Heart left ventricle (tissue), 16 donors: ENCODE measurements around the gene CR2. TPM values are rescaled to one million over a fixed set of nuclear protein-coding genes. Genes with fewer than 3 reads are reported as not detected.

Experiments used
- ATAC-seq, 4 donors: fragments of 200-7000 bp; cut with Tn5 transposase; one replicate each; pipeline ENCODE4 v1.9.1; 2020 to 2022; ENCODE audit warnings: moderate library complexity in 4 of 4, mild to moderate bottlenecking in 3 of 4, moderate number of reproducible peaks in 1 of 4
- DNase-seq, 5 donors: peaks; one replicate each; pipeline ENCODE4 v3.0.0-alpha.2; 2020
- H3K27ac ChIP-seq, 12 donors: fragments of 200-600 bp; sonication (generic) in 4 of 12; one replicate each; pipeline versions ENCODE4 v1.5.0 to v1.8.0; 2016 to 2022; ENCODE audit warnings: mild to moderate bottlenecking in 2 of 12
- H3K27me3 ChIP-seq, 9 donors: fragments of 200-600 bp; sonication (generic) in 2 of 9; one replicate each; pipeline versions ENCODE4 v1.5.1 to v1.8.0; 2016 to 2022; ENCODE audit warnings: mild to moderate bottlenecking in 3 of 9
- H3K36me3 ChIP-seq, 9 donors: fragments of 200-600 bp; sonication (generic) in 2 of 9; one replicate each; pipeline versions ENCODE4 v1.5.0 to v1.8.0; 2018 to 2022; ENCODE audit warnings: mild to moderate bottlenecking in 2 of 9
- H3K4me1 ChIP-seq, 12 donors: fragments of 200-600 bp; sonication (generic) in 4 of 12; one replicate each; pipeline versions ENCODE4 v1.5.0 to v1.8.0; 2016 to 2022; ENCODE audit warnings: mild to moderate bottlenecking in 3 of 12
- H3K4me3 ChIP-seq, 12 donors: fragments of 200-600 bp; sonication (generic) in 4 of 12; one replicate each; pipeline versions ENCODE4 v1.5.0 to v1.8.0; 2017 to 2022; ENCODE audit warnings: mild to moderate bottlenecking in 9 of 12, moderate library complexity in 4 of 12
- H3K9me3 ChIP-seq, 12 donors: fragments of 200-600 bp; sonication (generic) in 4 of 12; one replicate each; pipeline versions ENCODE4 v1.5.0 to v1.8.0; 2016 to 2022; ENCODE audit warnings: mild to moderate bottlenecking in 1 of 12
- POLR2A ChIP-seq, 2 donors: fragments of 450-650 bp; IDR thresholded peaks; one replicate each; pipeline ENCODE4 v1.6.1; 2017; ENCODE audit warnings: antibody characterized with exemption in 2 of 2, mild to moderate bottlenecking in 2 of 2, moderate library complexity in 2 of 2
- WGBS, 4 donors: extraction: QIAGEN DNeasy Blood & Tissue Kit in 2 of 4; methylation state at CpG; one replicate each; pipeline versions ENCODE4 v1.1.5 to v1.1.7; 2013 to 2018; 5-methylcytosine and 5-hydroxymethylcytosine counted together
- intact Hi-C, 10 donors: fragments of 100-400 bp; cut with DNase I; formaldehyde crosslinking; loops; one replicate each; pipeline versions ENCODE4 v1.11.1 to v1.14.2; 2022
- polyA plus RNA-seq, 2 donors: library from polyadenylated mRNA; stranded (reverse); fragments of 200-250 nt; gene quantifications; one replicate each; pipeline ENCODE4 v1.2.3, GENCODE V29; 2013
- total RNA-seq, 9 donors: library from RNA; depleted of rRNA in 2 of 9; stranded (reverse); fragments of >200 nt in 2 of 9; fragmentation: NEBNext Ultra II Directional in 3 of 9; extraction: Animal tissue kit (Norgen Biotek cat#: 25700) in 3 of 9; gene quantifications; one replicate each; pipeline versions ENCODE4 v1.1.0 to v1.2.4, GENCODE V29; 2016 to 2023
- TF ChIP-seq, protein P1 (sequence below), 12 donors: fragments of 200-600 bp; sonication (generic) in 4 of 12; IDR thresholded peaks; one replicate each; pipeline versions ENCODE4 v1.5.0 to v1.8.0; 2018 to 2022; ENCODE audit warnings: antibody characterized with exemption in 12 of 12, mild to moderate bottlenecking in 5 of 12
- donor health status: ischemic (EF 13 %, LVEDD 7.1; RV severe dilation, severe dysfunction).
- donor health status: healthy with polysubstance abuse.
- donor health status: DM: no; HTN: yes; CAD: no.
- donor health status: DM: no; HTN: no; CAD: no.
- donor health status: ischemic (EF 25% LVEDD 6.9; RV normal size, moderate dysfunction).
- donor health status: ischemic (EF 25% LVEDD 5.7; RV mildly dilated, moderate dysfunction).
- donor health status: healthy.
- donor health status: DM: yes; HTN: yes; CAD: no.
- donor health status: ischemic (EF 35%, LVEDD 5.7; RV mildly dilated, moderate dysfunction).
- donor health status: nonischemic (EF 11% LVEDD 7.7; RV severe dilation, severe dysfunction).
- donor health status: DM: yes; HTN: yes; CAD: no.
- donor health status: PGD.
- donor health status: ischemic (EF 29% LVEDD 5.4; RV normal size, mild dysfunction).
- donor health status: nonischemic (EF 23%, LVEDD 6.1; RV moderate dilation, normal function).

CR2 gene
- total and polyA plus RNA-seq, 11 donors: 0.03 to 0.09 TPM; not detected in 9

- DNase-seq: no peak
- H3K4me3 ChIP-seq: no peak overlapping the region
Measured at GRCh38 chr1:207444514-207445217, 9.5 kb upstream of the CR2 start.

DNA sequence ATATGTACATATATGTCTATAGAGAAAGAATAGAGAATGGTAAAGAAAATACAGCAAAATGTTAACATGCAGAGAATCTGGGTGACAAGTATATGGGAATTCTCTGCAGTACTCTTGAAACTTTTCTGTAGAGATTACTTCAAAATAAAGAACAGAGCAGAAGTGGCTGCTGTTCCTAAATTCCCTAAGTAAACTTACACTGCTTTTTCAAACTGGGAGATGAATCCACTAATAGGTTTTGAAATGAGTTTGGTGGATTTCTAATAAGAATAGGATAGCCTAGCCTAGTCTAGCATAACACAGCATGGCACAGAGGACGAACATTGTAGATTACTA lies 450 bp upstream of the CR2 start:
- no peaks in the 10 kb centered on the region for H3K9me3 ChIP-seq
- intact Hi-C loops: no loop called here
- TF ChIP-seq, protein P1, sequence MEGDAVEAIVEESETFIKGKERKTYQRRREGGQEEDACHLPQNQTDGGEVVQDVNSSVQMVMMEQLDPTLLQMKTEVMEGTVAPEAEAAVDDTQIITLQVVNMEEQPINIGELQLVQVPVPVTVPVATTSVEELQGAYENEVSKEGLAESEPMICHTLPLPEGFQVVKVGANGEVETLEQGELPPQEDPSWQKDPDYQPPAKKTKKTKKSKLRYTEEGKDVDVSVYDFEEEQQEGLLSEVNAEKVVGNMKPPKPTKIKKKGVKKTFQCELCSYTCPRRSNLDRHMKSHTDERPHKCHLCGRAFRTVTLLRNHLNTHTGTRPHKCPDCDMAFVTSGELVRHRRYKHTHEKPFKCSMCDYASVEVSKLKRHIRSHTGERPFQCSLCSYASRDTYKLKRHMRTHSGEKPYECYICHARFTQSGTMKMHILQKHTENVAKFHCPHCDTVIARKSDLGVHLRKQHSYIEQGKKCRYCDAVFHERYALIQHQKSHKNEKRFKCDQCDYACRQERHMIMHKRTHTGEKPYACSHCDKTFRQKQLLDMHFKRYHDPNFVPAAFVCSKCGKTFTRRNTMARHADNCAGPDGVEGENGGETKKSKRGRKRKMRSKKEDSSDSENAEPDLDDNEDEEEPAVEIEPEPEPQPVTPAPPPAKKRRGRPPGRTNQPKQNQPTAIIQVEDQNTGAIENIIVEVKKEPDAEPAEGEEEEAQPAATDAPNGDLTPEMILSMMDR (IDR thresholded peaks at IDR 0.05): no peak
- TF ChIP-seq POLR2A (IDR thresholded peaks at IDR 0.05): no peak
- WGBS, 4 donors: 15 to 26% (median 20%) methylated on average over 1 of the region's 1 CpG
- H3K4me3 ChIP-seq: peak overlapping the region in 4 of 12 donors; percentile 36 to 56 (median 40)
- H3K36me3 ChIP-seq: no peaks in the 10 kb centered on the region
- peaks cover 2 to 16% (median 10%) of the 10 kb centered on the region in 12 donors for H3K4me1 ChIP-seq
- peaks cover 19 to 68% (median 29%) of the 10 kb centered on the region in 9 donors for H3K27me3 ChIP-seq
- H3K27ac ChIP-seq: no peak overlapping the region
- DNase-seq (no peak), ATAC-seq (no peak)

More at GRCh38 chr1:207444514-207445217, 9.5 kb upstream of the CR2 start:
- H3K9me3 ChIP-seq: no peaks in the 10 kb centered on the region
- no peaks in the 10 kb centered on the region for H3K4me1 ChIP-seq
- H3K36me3 ChIP-seq: no peaks in the 10 kb centered on the region
- H3K27ac ChIP-seq: no peak overlapping the region
- TF ChIP-seq, protein P1 (IDR thresholded peaks at IDR 0.05): no peak
- no peak for TF ChIP-seq POLR2A (IDR thresholded peaks at IDR 0.05)
- 66 to 78% (median 72%) methylated on average over 5 of the region's 5 CpGs for WGBS, 4 donors
- intact Hi-C loops: no loop called here
- H3K27me3 ChIP-seq: peaks cover 0 to 12% (median 0%) of the 10 kb centered on the region in 9 donors
- ATAC-seq: no peak

DNA sequence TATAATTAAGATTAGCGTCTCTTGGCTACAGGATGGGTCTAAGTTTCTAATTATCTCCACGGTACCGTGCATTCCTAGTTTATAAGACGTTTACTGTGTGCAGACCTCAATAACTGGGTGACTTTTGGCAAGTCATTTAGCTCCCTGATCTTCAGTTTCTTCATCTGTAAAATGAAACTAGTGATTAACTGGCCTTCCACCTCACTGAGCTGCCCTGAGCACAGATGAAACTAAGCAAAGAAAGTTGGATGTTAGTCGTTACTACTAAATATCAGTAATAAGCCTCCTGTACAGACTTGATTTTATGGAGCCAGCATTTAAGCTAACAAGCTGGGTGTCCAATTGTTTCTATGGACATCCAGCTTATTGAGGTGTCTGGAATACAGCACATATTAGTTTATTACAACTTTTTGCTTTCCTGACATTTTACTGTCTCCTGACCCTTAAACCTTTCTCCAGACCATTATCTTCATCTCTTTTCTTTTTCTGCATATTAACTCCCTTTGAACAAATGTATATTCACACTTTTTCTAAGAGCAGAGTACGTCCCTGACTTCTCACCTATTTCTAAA lies 1.1 kb downstream of the CR2 start:
- ATAC-seq: no peak
- H3K4me3 ChIP-seq: peak overlapping the region in 3 of 12 donors; percentile 19 to 46 (median 35)
- H3K36me3 ChIP-seq: no peaks in the 10 kb centered on the region
- H3K4me1 ChIP-seq: peaks cover 2 to 16% (median 10%) of the 10 kb centered on the region in 12 donors
- no peaks in the 10 kb centered on the region for H3K9me3 ChIP-seq
- DNase-seq: no peak
- 51 to 66% (median 58%) methylated on average over 6 of the region's 6 CpGs for WGBS, 4 donors
- peaks cover 19 to 65% (median 29%) of the 10 kb centered on the region in 9 donors for H3K27me3 ChIP-seq
- H3K27ac ChIP-seq: no peak overlapping the region
- no peak for TF ChIP-seq POLR2A (IDR thresholded peaks at IDR 0.05)
- TF ChIP-seq, protein P1 (IDR thresholded peaks at IDR 0.05): no peak
- intact Hi-C loops: no loop called here

DNA sequence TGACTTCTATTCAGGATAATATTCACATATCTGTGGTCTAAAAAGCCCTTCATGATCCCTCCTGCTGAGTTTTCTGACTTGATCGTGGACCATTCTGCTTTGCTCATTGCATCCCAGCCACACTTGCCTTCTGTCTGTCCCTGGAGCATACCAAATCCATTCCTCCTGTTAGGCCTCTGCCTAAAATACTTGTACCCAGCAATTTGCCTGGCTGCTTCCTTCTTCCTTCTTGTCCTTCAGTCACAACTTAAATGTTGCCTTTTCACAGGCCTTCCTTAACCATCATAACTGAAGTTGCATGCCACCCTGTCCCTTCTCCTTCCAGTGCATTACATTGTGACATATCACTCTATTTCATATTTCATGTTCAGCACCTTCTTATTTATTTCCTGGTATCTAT lies 4.3 kb downstream of the CR2 start:
- TF ChIP-seq, protein P1 (IDR thresholded peaks at IDR 0.05): no peak
- TF ChIP-seq POLR2A (IDR thresholded peaks at IDR 0.05): no peak
- H3K4me1 ChIP-seq: peaks cover 2 to 16% (median 10%) of the 10 kb centered on the region in 12 donors
- intact Hi-C loops: no loop called here
- WGBS, 4 donors: 88 to 93% (median 90%) methylated on average over 1 of the region's 1 CpG
- H3K9me3 ChIP-seq: no peaks in the 10 kb centered on the region
- no peaks in the 10 kb centered on the region for H3K36me3 ChIP-seq
- DNase-seq (no peak), ATAC-seq (no peak)
- H3K27ac ChIP-seq: no peak overlapping the region
- peaks cover 19 to 49% (median 29%) of the 10 kb centered on the region in 9 donors for H3K27me3 ChIP-seq
- no peak overlapping the region for H3K4me3 ChIP-seq
